Measurements from ENCODE around the gene PLPP4.

The PLPP4 gene

GRCh38 chr10:120573355-120573754 is 116.3 kb downstream of the PLPP4 start:
- DNase-seq (ENCODE audit: low read depth in 1 of 2, low spot score in 1 of 2) = no peak

- DNase-seq (ENCODE audit: low read depth in 1 of 2, low spot score in 1 of 2) = no peak
Observed at GRCh38 chr10:120574981-120575380, 118.0 kb downstream of the PLPP4 start.

- DNase-seq (ENCODE audit: low read depth in 1 of 2, low spot score in 1 of 2) = no peak
Observed at GRCh38 chr10:120575411-120575810, 118.4 kb downstream of the PLPP4 start.

GRCh38 chr10:120578134-120578533 is 121.1 kb downstream of the PLPP4 start:
- no peak for DNase-seq (ENCODE audit: low read depth in 1 of 2, low spot score in 1 of 2)

- DNase-seq (ENCODE audit: low read depth in 1 of 2, low spot score in 1 of 2) = no peak
Observed at GRCh38 chr10:120578890-120579289, 121.9 kb downstream of the PLPP4 start.

- DNase-seq (ENCODE audit: low read depth in 1 of 2, low spot score in 1 of 2) = no peak
Observed at GRCh38 chr10:120580918-120581895, 124.2 kb downstream of the PLPP4 start.

- DNase-seq (ENCODE audit: low read depth in 1 of 2, low spot score in 1 of 2) = no peak
Observed at GRCh38 chr10:120582753-120583152, 125.7 kb downstream of the PLPP4 start.

GRCh38 chr10:120583424-120584108 is 126.5 kb downstream of the PLPP4 start:
- DNase-seq (ENCODE audit: low read depth in 1 of 2, low spot score in 1 of 2) = no peak

GRCh38 chr10:120584786-120585185 is 127.8 kb downstream of the PLPP4 start:
- no peak for DNase-seq (ENCODE audit: low read depth in 1 of 2, low spot score in 1 of 2)

GRCh38 chr10:120586471-120586872 is 129.4 kb downstream of the PLPP4 start:
- DNase-seq (ENCODE audit: low read depth in 1 of 2, low spot score in 1 of 2) = no peak

GRCh38 chr10:120587061-120587460 is 130.0 kb downstream of the PLPP4 start:
- DNase-seq (ENCODE audit: low read depth in 1 of 2, low spot score in 1 of 2) = no peak

- DNase-seq (ENCODE audit: low read depth in 1 of 2, low spot score in 1 of 2) = no peak
Observed at GRCh38 chr10:120588311-120588710, 131.3 kb downstream of the PLPP4 start.

GRCh38 chr10:120593693-120594092 is 136.7 kb downstream of the PLPP4 start:
- no peak for DNase-seq (ENCODE audit: low read depth in 1 of 2, low spot score in 1 of 2)

- DNase-seq (ENCODE audit: low read depth in 1 of 2, low spot score in 1 of 2) = no peak
Observed at GRCh38 chr10:120597902-120598301, 140.9 kb downstream of the PLPP4 start.

- no peak for DNase-seq (ENCODE audit: low read depth in 1 of 2, low spot score in 1 of 2)
Observed at GRCh38 chr10:120598386-120598785, 141.4 kb downstream of the PLPP4 start.

- DNase-seq (ENCODE audit: low read depth in 1 of 2, low spot score in 1 of 2) = no peak
Observed at GRCh38 chr10:120599200-120599724, 142.2 kb downstream of the PLPP4 start.

- no peak for DNase-seq (ENCODE audit: low read depth in 1 of 2, low spot score in 1 of 2)
Observed at GRCh38 chr10:120600871-120601649, 144.0 kb downstream of the PLPP4 start.

- DNase-seq (ENCODE audit: low read depth in 1 of 2, low spot score in 1 of 2) = no peak
Observed at GRCh38 chr10:120601999-120602398, 145.0 kb downstream of the PLPP4 start.

GRCh38 chr10:120605410-120605809 is 148.4 kb downstream of the PLPP4 start:
- no peak for DNase-seq (ENCODE audit: low read depth in 1 of 2, low spot score in 1 of 2)

GRCh38 chr10:120606051-120606764 is 149.2 kb downstream of the PLPP4 start:
- DNase-seq (ENCODE audit: low read depth in 1 of 2, low spot score in 1 of 2) = no peak
